Measurements from ENCODE around the gene WDR82.

WDR82 gene

GRCh38 chr3:52278510-52279069 lies at the start of gene WDR82:
Gene WDR82, minus strand, starts transcription at chr3:52278649. Its CDS starts 288 bp downstream, at chr3:52278361.
- DNase-seq (ENCODE audit: low spot score), result peak; percentile 93

GRCh38 chr3:52327486-52328290 lies 49.2 kb upstream of the WDR82 start:
- no peak for DNase-seq (ENCODE audit: low spot score)

- no peak for DNase-seq (ENCODE audit: low spot score)
These were observed 48.5 kb upstream of the WDR82 start for GRCh38 chr3:52326976-52327375.

GRCh38 chr3:52325686-52326085 lies 47.2 kb upstream of the WDR82 start:
- DNase-seq (ENCODE audit: low spot score), result no peak

- DNase-seq (ENCODE audit: low spot score), result no peak
These were observed 46.2 kb upstream of the WDR82 start for GRCh38 chr3:52324676-52325075.

- DNase-seq (ENCODE audit: low spot score), result no peak
These were observed 45.3 kb upstream of the WDR82 start for GRCh38 chr3:52323526-52324295.

GRCh38 chr3:52322466-52322865 lies 44.0 kb upstream of the WDR82 start:
- no peak for DNase-seq (ENCODE audit: low spot score)

GRCh38 chr3:52321481-52321880 lies 43.0 kb upstream of the WDR82 start:
- DNase-seq (ENCODE audit: low spot score), result no peak

GRCh38 chr3:52319921-52320595 lies 41.6 kb upstream of the WDR82 start:
- DNase-seq (ENCODE audit: low spot score), result no peak

- DNase-seq (ENCODE audit: low spot score), result no peak
These were observed 39.9 kb upstream of the WDR82 start for GRCh38 chr3:52318186-52318816.

GRCh38 chr3:52317208-52318000 lies 39.0 kb upstream of the WDR82 start:
- DNase-seq (ENCODE audit: low spot score), result no peak

- no peak for DNase-seq (ENCODE audit: low spot score)
These were observed 37.7 kb upstream of the WDR82 start, which contains the start of gene DNAH1 for GRCh38 chr3:52315977-52316764. Gene DNAH1, plus strand, starts transcription at chr3:52316319. Its CDS starts 6,124 bp downstream, at chr3:52322443.

- no peak for DNase-seq (ENCODE audit: low spot score)
These were observed 36.6 kb upstream of the WDR82 start for GRCh38 chr3:52315006-52315405.

- no peak for DNase-seq (ENCODE audit: low spot score)
These were observed 36.0 kb upstream of the WDR82 start for GRCh38 chr3:52314489-52314888.

GRCh38 chr3:52313774-52314188 lies 35.3 kb upstream of the WDR82 start:
- DNase-seq (ENCODE audit: low spot score), result peak; percentile 61

GRCh38 chr3:52313188-52313773 lies 34.8 kb upstream of the WDR82 start:
- DNase-seq (ENCODE audit: low spot score), result no peak

GRCh38 chr3:52311576-52312119 lies 33.2 kb upstream of the WDR82 start:
- DNase-seq (ENCODE audit: low spot score), result no peak

- no peak for DNase-seq (ENCODE audit: low spot score)
These were observed 32.6 kb upstream of the WDR82 start for GRCh38 chr3:52310861-52311575.

- DNase-seq (ENCODE audit: low spot score), result no peak
These were observed 29.9 kb upstream of the WDR82 start for GRCh38 chr3:52308308-52308707.

Measured in COLO829 (cell line).